GM12878 (cell line): ENCODE data around the gene SPINK14. TPM values are rescaled to one million over a fixed set of nuclear protein-coding genes. Genes with fewer than 3 reads are reported as not detected.

Experiments
- ATAC-seq: fragments of 200-7000 bp; cut with Tn5 transposase; 3 replicates; pipeline ENCODE4 v1.9.1; 2020; ENCODE audit warnings: mild to moderate bottlenecking, moderate library complexity
- BruUV-seq: library from RNA; stranded (reverse); fragments of 400-500 nt; replicated peaks from 2 replicates; lab custom pipeline; 2021; lab: Mats Ljungman, UMichigan
- CTCF ChIA-PET: fragments of 300-600 bp; sonication (Branson Sonifier 250); formaldehyde crosslinking; extraction: SDS; loops from one replicate; lab custom pipeline; 2021; ENCODE audit warnings: inconsistent platforms; lab: Yijun Ruan, JAX
- POLR2A ChIA-PET: fragments of 350-600 bp; formaldehyde crosslinking; extraction: SDS; loops from one replicate; lab custom pipeline; 2021; ENCODE audit warnings: inconsistent platforms; lab: Charles Lee
- RAD21 ChIA-PET: fragments of 300-600 bp; sonication (Branson Sonifier 250); formaldehyde crosslinking; loops from one replicate; lab custom pipeline; 2023; ENCODE audit warnings: antibody characterized with exemption; ENCODE audit not compliant: unreplicated experiment; lab: Charles Lee
- SMC1A ChIA-PET: fragments of 300-600 bp; sonication (Branson Sonifier 250); formaldehyde crosslinking; loops from one replicate; lab custom pipeline; 2023; ENCODE audit not compliant: unreplicated experiment, uncharacterized antibody; lab: Charles Lee
- DNase-seq: peaks from one replicate; pipeline ENCODE4 v3.0.0-alpha.2; 2011; ENCODE audit warnings: low read depth, low spot score
- FAIRE-seq: peaks from 3 replicates; lab custom pipeline; 2011; peaks lifted over from hg19 to GRCh38; lab: Jason Lieb, UNC
- H2AFZ ChIP-seq: 2 replicates; pipeline ENCODE4 v1.6.0; 2011; ENCODE audit warnings: low read depth, low read length, control low read depth; ENCODE audit not compliant: control insufficient read depth
- H3K27ac ChIP-seq: 2 replicates; pipeline ENCODE4 v1.5.1; 2011; ENCODE audit warnings: control low read depth; ENCODE audit not compliant: control insufficient read depth, insufficient read depth
- H3K27me3 ChIP-seq, 2 experiments: replicated peaks in 1 of 2; 2 replicates each; pipeline versions ENCODE4 v1.6.0 to v1.6.1; 2011; ENCODE audit warnings: low read length in 1 of 2; ENCODE audit not compliant: control insufficient read depth in 2 of 2, insufficient read depth in 2 of 2
- H3K36me3 ChIP-seq, 2 experiments: 2 replicates each; pipeline ENCODE4 v1.5.1; 2011; ENCODE audit warnings: low read length in 1 of 2; ENCODE audit not compliant: control insufficient read depth in 2 of 2, insufficient read depth in 2 of 2
- H3K4me1 ChIP-seq: 2 replicates; pipeline ENCODE4 v1.6.1; 2011; ENCODE audit warnings: mild to moderate bottlenecking, low read length, moderate library complexity, mixed read lengths; ENCODE audit not compliant: control insufficient read depth, insufficient read depth
- H3K4me2 ChIP-seq: 2 replicates; pipeline ENCODE4 v1.6.0; 2011; ENCODE audit warnings: control low read depth; ENCODE audit not compliant: control insufficient read depth, insufficient read depth
- H3K4me3 ChIP-seq: fragments of 200-600 bp; sonication (generic); 2 replicates; pipeline ENCODE4 v1.5.1; 2016
- H3K79me2 ChIP-seq: 2 replicates; pipeline ENCODE4 v1.6.0; 2011; ENCODE audit warnings: low read length; ENCODE audit not compliant: control insufficient read depth, insufficient read depth
- H3K9ac ChIP-seq: 2 replicates; pipeline ENCODE4 v1.8.0; 2011; ENCODE audit warnings: low read length, control low read depth, mixed read lengths; ENCODE audit not compliant: control insufficient read depth, insufficient read depth
- H3K9me3 ChIP-seq: replicated peaks from 3 replicates; pipeline ENCODE4 v1.5.1; 2011; ENCODE audit warnings: mild to moderate bottlenecking, low read length; ENCODE audit not compliant: control insufficient read depth, insufficient read depth
- H4K20me1 ChIP-seq: 2 replicates; pipeline ENCODE4 v1.6.0; 2011; ENCODE audit not compliant: control insufficient read depth, insufficient read depth
- E2F4 ChIP-seq: IDR thresholded peaks from 2 replicates; pipeline ENCODE4 v1.6.1; 2012; ENCODE audit warnings: low read depth, low read length, improper control_type of control experiment
- E2F8 ChIP-seq: fragments of 450-650 bp; IDR thresholded peaks from 2 replicates; pipeline ENCODE4 v1.6.1; 2018; ENCODE audit warnings: mild to moderate bottlenecking, low read depth, moderate library complexity; ENCODE audit not compliant: partially characterized antibody
- ELK1 ChIP-seq: IDR thresholded peaks from 2 replicates; pipeline ENCODE4 v1.6.1; 2012; ENCODE audit warnings: low read depth, low read length, improper control_type of control experiment
- ETV6 ChIP-seq, 2 experiments: fragments of 450-650 bp in 1 of 2; IDR thresholded peaks in 1 of 2; conservative IDR thresholded peaks in 1 of 2; 2 replicates each; pipeline ENCODE4 v1.6.1; 2014; ENCODE audit warnings: antibody characterized with exemption in 1 of 2, borderline replicate concordance in 1 of 2, low read depth in 1 of 2, mild to moderate bottlenecking in 1 of 2, moderate library complexity in 1 of 2
- NFXL1 ChIP-seq: fragments of 450-650 bp; IDR thresholded peaks from 2 replicates; pipeline ENCODE4 v1.6.1; 2017; ENCODE audit warnings: antibody characterized with exemption, mild to moderate bottlenecking, borderline replicate concordance
- POLR2A ChIP-seq: IDR thresholded peaks from 2 replicates; pipeline ENCODE4 v1.6.1; 2011; ENCODE audit warnings: low read depth, mild to moderate bottlenecking, low read length
- RFX5 ChIP-seq: IDR thresholded peaks from 2 replicates; pipeline ENCODE4 v1.6.1; 2011; ENCODE audit warnings: low read depth, low read length, improper control_type of control experiment
- SREBF2 ChIP-seq: IDR thresholded peaks from 2 replicates; pipeline ENCODE4 v1.6.1; 2012; ENCODE audit warnings: mild to moderate bottlenecking, low read length
- SRF ChIP-seq, 2 experiments: IDR thresholded peaks; 2 replicates each; pipeline ENCODE4 v1.6.1; 2011; ENCODE audit warnings: low read depth in 2 of 2, low read length in 2 of 2, mild to moderate bottlenecking in 1 of 2, moderate library complexity in 1 of 2
- STAT1 ChIP-seq: fragments of 450-650 bp; conservative IDR thresholded peaks from 2 replicates; pipeline ENCODE4 v1.6.1; 2014; ENCODE audit warnings: antibody characterized with exemption, mild to moderate bottlenecking
- YY1 ChIP-seq: IDR thresholded peaks from 2 replicates; pipeline ENCODE4 v1.6.1; 2011; ENCODE audit warnings: low read depth, mild to moderate bottlenecking, low read length
- ZNF622 ChIP-seq: fragments of 450-650 bp; IDR thresholded peaks from 2 replicates; pipeline ENCODE4 v1.6.1; 2017; ENCODE audit warnings: mild to moderate bottlenecking, inconsistent platforms
- ZSCAN29 ChIP-seq: fragments of 450-650 bp; IDR thresholded peaks from 2 replicates; pipeline ENCODE4 v1.6.1; 2017; ENCODE audit warnings: mild to moderate bottlenecking, moderate library complexity
- in situ Hi-C: fragments of 300-500 bp; cut with MboI; formaldehyde crosslinking; loops from 9 replicates; pipeline ENCODE4 v1.14.3; 2018; ENCODE audit warnings: mixed read lengths
- intact Hi-C: fragments of 100-400 bp; cut with micrococcal nuclease; formaldehyde crosslinking; loops from one replicate; pipeline ENCODE4 v1.14.2; 2022; ENCODE audit not compliant: unreplicated experiment
- polyA plus RNA-seq, 11 experiments: library from polyadenylated mRNA; depleted of rRNA in 4 of 11; unstranded in 6 of 11; stranded (reverse) in 5 of 11; fragments of >200 nt; fragmentation: Nextera tagmentation in 4 of 11; fragmentation: Illumina TruSeq in 1 of 11; extraction: Ambion mirVana in 4 of 11; extraction: Trizol in 1 of 11; gene quantifications; 1 replicate in 1 of 11; 2 replicates in 10 of 11; pipeline versions ENCODE4 v1.2.1 to v1.2.3, GENCODE V29; 2011 to 2016; ENCODE audit warnings: inconsistent platforms in 2 of 11, missing spikeins in 2 of 11, low read depth in 1 of 11
- total RNA-seq, 4 experiments: library from RNA; depleted of rRNA in 3 of 4; stranded (reverse); fragments of >200 nt in 3 of 4; fragmentation: Illumina TruSeq in 1 of 4; extraction: Trizol in 1 of 4; gene quantifications; 2 replicates each; pipeline versions ENCODE4 v1.2.1 to v1.2.3, GENCODE V29; 2013 to 2021
- TF ChIP-seq, protein P1 (sequence below): fragments of 450-650 bp; IDR thresholded peaks from 2 replicates; pipeline ENCODE4 v1.6.1; 2017; ENCODE audit warnings: mild to moderate bottlenecking, moderate library complexity
- TF ChIP-seq, protein P2 (sequence below): fragments of 450-650 bp; IDR thresholded peaks from 2 replicates; pipeline ENCODE4 v1.6.1; 2017; ENCODE audit warnings: mild to moderate bottlenecking

The SPINK14 gene
- total and polyA plus RNA-seq, 10 of the 15 experiments (the other 5 are each of a cell fraction or from before 2014, with no cell fraction given) = not detected

GRCh38 chr5:148152781-148153180 lies 15.6 kb upstream of the SPINK14 start:
- Histone ChIP-seq H3K9me3 (no peaks in the 10 kb centered on the region), H3K27ac (no peak overlapping the region), H2AFZ (no peak overlapping the region), H3K79me2 (no peaks in the 10 kb centered on the region), H3K27me3 (no peaks in the 10 kb centered on the region), H3K9ac (no peak overlapping the region), H3K36me3 (no peaks in the 10 kb centered on the region), H4K20me1 (no peaks in the 10 kb centered on the region), H3K4me3 (no peak overlapping the region), H3K4me1 (no peaks in the 10 kb centered on the region), H3K4me2 (no peak overlapping the region)
- intact Hi-C loops = no loop called here
- ChIA-PET CTCF (no interaction called here), POLR2A (no interaction called here), SMC1A (no interaction called here), RAD21 (no interaction called here)
- no peak for DNase-seq
- no peak for ATAC-seq
- no peak for FAIRE-seq
- in situ Hi-C loops = no loop called here
- BruUV-seq = no TSS peak
- TF ChIP-seq STAT1 (no peak), E2F4 (no peak), ETV6 (conservative IDR thresholded peaks at IDR 0.05 in 1 of 2, IDR thresholded peaks at IDR 0.05 in 1 of 2; ENCODE audit: borderline replicate concordance in 1 of 2, low read depth in 1 of 2) (no peak), YY1 (no peak), ELK1 (no peak), SRF (IDR thresholded peaks at IDR 0.05; ENCODE audit: low read depth in 2 of 2, low read length in 2 of 2) (no peak), ZSCAN29 (no peak), E2F8 (no peak), POLR2A (no peak), ZNF622 (no peak), SREBF2 (no peak), RFX5 (no peak), NFXL1 (no peak)
- TF ChIP-seq, protein P1, sequence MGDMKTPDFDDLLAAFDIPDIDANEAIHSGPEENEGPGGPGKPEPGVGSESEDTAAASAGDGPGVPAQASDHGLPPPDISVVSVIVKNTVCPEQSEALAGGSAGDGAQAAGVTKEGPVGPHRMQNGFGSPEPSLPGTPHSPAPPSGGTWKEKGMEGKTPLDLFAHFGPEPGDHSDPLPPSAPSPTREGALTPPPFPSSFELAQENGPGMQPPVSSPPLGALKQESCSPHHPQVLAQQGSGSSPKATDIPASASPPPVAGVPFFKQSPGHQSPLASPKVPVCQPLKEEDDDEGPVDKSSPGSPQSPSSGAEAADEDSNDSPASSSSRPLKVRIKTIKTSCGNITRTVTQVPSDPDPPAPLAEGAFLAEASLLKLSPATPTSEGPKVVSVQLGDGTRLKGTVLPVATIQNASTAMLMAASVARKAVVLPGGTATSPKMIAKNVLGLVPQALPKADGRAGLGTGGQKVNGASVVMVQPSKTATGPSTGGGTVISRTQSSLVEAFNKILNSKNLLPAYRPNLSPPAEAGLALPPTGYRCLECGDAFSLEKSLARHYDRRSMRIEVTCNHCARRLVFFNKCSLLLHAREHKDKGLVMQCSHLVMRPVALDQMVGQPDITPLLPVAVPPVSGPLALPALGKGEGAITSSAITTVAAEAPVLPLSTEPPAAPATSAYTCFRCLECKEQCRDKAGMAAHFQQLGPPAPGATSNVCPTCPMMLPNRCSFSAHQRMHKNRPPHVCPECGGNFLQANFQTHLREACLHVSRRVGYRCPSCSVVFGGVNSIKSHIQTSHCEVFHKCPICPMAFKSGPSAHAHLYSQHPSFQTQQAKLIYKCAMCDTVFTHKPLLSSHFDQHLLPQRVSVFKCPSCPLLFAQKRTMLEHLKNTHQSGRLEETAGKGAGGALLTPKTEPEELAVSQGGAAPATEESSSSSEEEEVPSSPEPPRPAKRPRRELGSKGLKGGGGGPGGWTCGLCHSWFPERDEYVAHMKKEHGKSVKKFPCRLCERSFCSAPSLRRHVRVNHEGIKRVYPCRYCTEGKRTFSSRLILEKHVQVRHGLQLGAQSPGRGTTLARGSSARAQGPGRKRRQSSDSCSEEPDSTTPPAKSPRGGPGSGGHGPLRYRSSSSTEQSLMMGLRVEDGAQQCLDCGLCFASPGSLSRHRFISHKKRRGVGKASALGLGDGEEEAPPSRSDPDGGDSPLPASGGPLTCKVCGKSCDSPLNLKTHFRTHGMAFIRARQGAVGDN = no peak
- TF ChIP-seq, protein P2, sequence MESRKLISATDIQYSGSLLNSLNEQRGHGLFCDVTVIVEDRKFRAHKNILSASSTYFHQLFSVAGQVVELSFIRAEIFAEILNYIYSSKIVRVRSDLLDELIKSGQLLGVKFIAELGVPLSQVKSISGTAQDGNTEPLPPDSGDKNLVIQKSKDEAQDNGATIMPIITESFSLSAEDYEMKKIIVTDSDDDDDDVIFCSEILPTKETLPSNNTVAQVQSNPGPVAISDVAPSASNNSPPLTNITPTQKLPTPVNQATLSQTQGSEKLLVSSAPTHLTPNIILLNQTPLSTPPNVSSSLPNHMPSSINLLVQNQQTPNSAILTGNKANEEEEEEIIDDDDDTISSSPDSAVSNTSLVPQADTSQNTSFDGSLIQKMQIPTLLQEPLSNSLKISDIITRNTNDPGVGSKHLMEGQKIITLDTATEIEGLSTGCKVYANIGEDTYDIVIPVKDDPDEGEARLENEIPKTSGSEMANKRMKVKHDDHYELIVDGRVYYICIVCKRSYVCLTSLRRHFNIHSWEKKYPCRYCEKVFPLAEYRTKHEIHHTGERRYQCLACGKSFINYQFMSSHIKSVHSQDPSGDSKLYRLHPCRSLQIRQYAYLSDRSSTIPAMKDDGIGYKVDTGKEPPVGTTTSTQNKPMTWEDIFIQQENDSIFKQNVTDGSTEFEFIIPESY = no peak
